NCI-H82 (cell line): ENCODE results near the gene EZH2.

Source experiments
- DNase-seq: peaks from one replicate; lab custom pipeline; 2025; lab: John Stamatoyannopoulos, UW

The EZH2 gene

GRCh38 chr7:148884049-148884298, at the start of gene EZH2:
Gene EZH2, minus strand, starts transcription at chr7:148884291. Its CDS starts 36,993 bp downstream, at chr7:148847298.
- no peak for DNase-seq

GRCh38 chr7:148931470-148931869, 47.4 kb upstream of the EZH2 start:
- no peak for DNase-seq

GRCh38 chr7:148930335-148930734, 46.2 kb upstream of the EZH2 start:
- DNase-seq, result no peak

GRCh38 chr7:148929176-148929575, 45.1 kb upstream of the EZH2 start:
- no peak for DNase-seq

GRCh38 chr7:148927123-148928045, 43.3 kb upstream of the EZH2 start:
- DNase-seq, result peak; percentile 79

- no peak for DNase-seq
These were observed 41.7 kb upstream of the EZH2 start for GRCh38 chr7:148925836-148926235.

GRCh38 chr7:148924011-148924410, 39.9 kb upstream of the EZH2 start:
- no peak for DNase-seq

GRCh38 chr7:148921806-148922205, 37.7 kb upstream of the EZH2 start:
- DNase-seq, result peak; percentile 79

- DNase-seq, result peak; percentile 31
These were observed 37.1 kb upstream of the EZH2 start for GRCh38 chr7:148921189-148921588.

- peak; percentile 30 for DNase-seq
These were observed 35.8 kb upstream of the EZH2 start for GRCh38 chr7:148919859-148920258.

GRCh38 chr7:148918058-148918596, 34.0 kb upstream of the EZH2 start:
- DNase-seq, result no peak

- DNase-seq, result no peak
These were observed 32.1 kb upstream of the EZH2 start for GRCh38 chr7:148916186-148916585.

- no peak for DNase-seq
These were observed 31.1 kb upstream of the EZH2 start for GRCh38 chr7:148915211-148915610.

- no peak for DNase-seq
These were observed 30.2 kb upstream of the EZH2 start for GRCh38 chr7:148914208-148914777.

GRCh38 chr7:148912758-148913541, 28.9 kb upstream of the EZH2 start:
- DNase-seq, result peak; percentile 16

- no peak for DNase-seq
These were observed 28.1 kb upstream of the EZH2 start for GRCh38 chr7:148912151-148912550.

- peak; percentile 55 for DNase-seq
These were observed 27.5 kb upstream of the EZH2 start for GRCh38 chr7:148911626-148912025.

GRCh38 chr7:148909568-148909967, 25.5 kb upstream of the EZH2 start:
- DNase-seq, result no peak

GRCh38 chr7:148906707-148907498, 22.8 kb upstream of the EZH2 start:
- DNase-seq, result peak; percentile 96

GRCh38 chr7:148905093-148905666, 21.1 kb upstream of the EZH2 start:
- DNase-seq, result peak; percentile 24

- DNase-seq, result no peak
These were observed 19.4 kb upstream of the EZH2 start for GRCh38 chr7:148903504-148903903.
